HL-60 (cell line): Measurements from ENCODE around the gene ACADS.
A peak's percentile ranks its signal among the peaks of the same experiment; 100 is the strongest.
"Not testable (repeated sequence)": the region's sequence is repeated elsewhere in the genome, so short reads cannot be mapped to it uniquely, and the experiment has no call there.

Source experiments
- DNase-seq, 2 experiments: peaks; one replicate each; pipeline ENCODE4 v3.0.0-alpha.2; 2010 to 2020; ENCODE audit warnings: low read depth in 1 of 2, low spot score in 1 of 2
- H3K27ac ChIP-seq: fragments of 250-450 bp; sonication (Bioruptor Pico); replicated peaks from 2 replicates; pipeline ENCODE4 v1.5.1; 2020; ENCODE audit warnings: mild to moderate bottlenecking, moderate library complexity
- H3K27me3 ChIP-seq: fragments of 250-450 bp; sonication (Bioruptor Pico); 2 replicates; pipeline ENCODE4 v1.5.1; 2021; ENCODE audit warnings: mild to moderate bottlenecking, moderate library complexity; ENCODE audit not compliant: insufficient read depth, poor library complexity, severe bottlenecking
- H3K4me3 ChIP-seq: replicated peaks from 2 replicates; pipeline ENCODE4 v1.5.1; 2011; ENCODE audit warnings: mild to moderate bottlenecking, control low read depth, low read length; ENCODE audit not compliant: insufficient read depth
- GABPA ChIP-seq: IDR thresholded peaks from 2 replicates; pipeline ENCODE4 v1.6.1; 2012; ENCODE audit warnings: low read depth
- POLR2AphosphoS5 ChIP-seq: IDR thresholded peaks from 2 replicates; pipeline ENCODE4 v1.6.1; 2012; ENCODE audit warnings: low read depth
- SPI1 ChIP-seq: IDR thresholded peaks from 2 replicates; pipeline ENCODE4 v1.6.1; 2012; ENCODE audit warnings: low read depth, mild to moderate bottlenecking, borderline replicate concordance
- TF ChIP-seq, protein P1 (sequence below): IDR thresholded peaks from 2 replicates; pipeline ENCODE4 v1.6.1; 2012; ENCODE audit warnings: low read depth; ENCODE audit not compliant: insufficient replicate concordance
- TF ChIP-seq, protein P2 (sequence below): IDR thresholded peaks from one replicate; pipeline ENCODE4 v1.5.1; 2011; ENCODE audit warnings: low read length, control low read depth, inconsistent platforms; ENCODE audit not compliant: insufficient read depth

Gene ACADS

DNA sequence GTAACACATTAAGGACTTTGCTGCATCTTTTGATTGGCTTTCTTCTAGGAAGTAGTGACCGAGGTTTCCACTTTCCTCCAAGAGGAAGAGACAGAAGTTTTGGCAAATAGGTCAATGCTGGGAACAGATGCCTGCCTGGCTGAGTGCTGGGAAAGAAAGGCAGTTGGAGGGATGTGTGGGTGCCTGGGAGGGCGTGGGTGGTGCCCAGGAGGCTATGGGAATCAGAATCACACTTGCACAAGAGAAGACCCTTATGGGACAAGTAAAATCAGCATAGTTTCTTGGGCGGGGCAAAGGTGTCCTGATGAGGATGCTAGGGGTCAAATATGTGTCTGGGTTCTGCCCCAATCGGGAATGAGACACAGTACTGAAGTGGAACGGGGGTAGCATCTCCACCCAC, 906 bp upstream of the ACADS start:
- DNase-seq: no peak
- TF ChIP-seq GABPA: no peak
- no peak for TF ChIP-seq SPI1
- H3K4me3 ChIP-seq: no peak overlapping the region
- no peaks in the 10 kb centered on the region for H3K27me3 ChIP-seq
- no peak overlapping the region for H3K27ac ChIP-seq

DNA sequence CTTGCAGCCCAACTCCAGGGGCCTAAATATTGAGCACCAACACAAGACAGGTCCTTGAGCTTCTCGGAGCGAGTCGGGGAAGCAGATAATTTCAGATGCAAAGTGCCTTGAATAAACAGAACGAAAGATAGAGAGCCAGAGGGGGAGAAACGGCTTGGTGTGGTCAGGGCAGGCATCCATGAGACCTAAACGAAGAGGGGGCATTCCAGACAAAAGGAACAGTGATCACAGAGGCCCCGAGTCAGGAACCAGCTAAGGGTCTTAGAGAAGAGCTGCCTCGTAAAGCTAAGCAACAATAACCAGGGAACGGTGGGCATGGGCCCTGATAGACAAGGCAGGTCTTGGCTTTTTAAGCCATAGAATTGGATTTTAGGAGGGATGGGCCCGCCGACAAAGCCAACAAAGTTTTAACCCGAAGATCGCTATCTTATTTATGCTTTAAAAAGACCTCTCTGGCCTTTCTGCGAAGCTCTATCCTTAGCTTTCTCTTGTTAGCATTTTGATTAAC, 421 bp upstream of the ACADS start:
- no peak overlapping the region for H3K27ac ChIP-seq
- TF ChIP-seq, protein P1, sequence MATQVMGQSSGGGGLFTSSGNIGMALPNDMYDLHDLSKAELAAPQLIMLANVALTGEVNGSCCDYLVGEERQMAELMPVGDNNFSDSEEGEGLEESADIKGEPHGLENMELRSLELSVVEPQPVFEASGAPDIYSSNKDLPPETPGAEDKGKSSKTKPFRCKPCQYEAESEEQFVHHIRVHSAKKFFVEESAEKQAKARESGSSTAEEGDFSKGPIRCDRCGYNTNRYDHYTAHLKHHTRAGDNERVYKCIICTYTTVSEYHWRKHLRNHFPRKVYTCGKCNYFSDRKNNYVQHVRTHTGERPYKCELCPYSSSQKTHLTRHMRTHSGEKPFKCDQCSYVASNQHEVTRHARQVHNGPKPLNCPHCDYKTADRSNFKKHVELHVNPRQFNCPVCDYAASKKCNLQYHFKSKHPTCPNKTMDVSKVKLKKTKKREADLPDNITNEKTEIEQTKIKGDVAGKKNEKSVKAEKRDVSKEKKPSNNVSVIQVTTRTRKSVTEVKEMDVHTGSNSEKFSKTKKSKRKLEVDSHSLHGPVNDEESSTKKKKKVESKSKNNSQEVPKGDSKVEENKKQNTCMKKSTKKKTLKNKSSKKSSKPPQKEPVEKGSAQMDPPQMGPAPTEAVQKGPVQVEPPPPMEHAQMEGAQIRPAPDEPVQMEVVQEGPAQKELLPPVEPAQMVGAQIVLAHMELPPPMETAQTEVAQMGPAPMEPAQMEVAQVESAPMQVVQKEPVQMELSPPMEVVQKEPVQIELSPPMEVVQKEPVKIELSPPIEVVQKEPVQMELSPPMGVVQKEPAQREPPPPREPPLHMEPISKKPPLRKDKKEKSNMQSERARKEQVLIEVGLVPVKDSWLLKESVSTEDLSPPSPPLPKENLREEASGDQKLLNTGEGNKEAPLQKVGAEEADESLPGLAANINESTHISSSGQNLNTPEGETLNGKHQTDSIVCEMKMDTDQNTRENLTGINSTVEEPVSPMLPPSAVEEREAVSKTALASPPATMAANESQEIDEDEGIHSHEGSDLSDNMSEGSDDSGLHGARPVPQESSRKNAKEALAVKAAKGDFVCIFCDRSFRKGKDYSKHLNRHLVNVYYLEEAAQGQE: no peak
- TF ChIP-seq, protein P2, sequence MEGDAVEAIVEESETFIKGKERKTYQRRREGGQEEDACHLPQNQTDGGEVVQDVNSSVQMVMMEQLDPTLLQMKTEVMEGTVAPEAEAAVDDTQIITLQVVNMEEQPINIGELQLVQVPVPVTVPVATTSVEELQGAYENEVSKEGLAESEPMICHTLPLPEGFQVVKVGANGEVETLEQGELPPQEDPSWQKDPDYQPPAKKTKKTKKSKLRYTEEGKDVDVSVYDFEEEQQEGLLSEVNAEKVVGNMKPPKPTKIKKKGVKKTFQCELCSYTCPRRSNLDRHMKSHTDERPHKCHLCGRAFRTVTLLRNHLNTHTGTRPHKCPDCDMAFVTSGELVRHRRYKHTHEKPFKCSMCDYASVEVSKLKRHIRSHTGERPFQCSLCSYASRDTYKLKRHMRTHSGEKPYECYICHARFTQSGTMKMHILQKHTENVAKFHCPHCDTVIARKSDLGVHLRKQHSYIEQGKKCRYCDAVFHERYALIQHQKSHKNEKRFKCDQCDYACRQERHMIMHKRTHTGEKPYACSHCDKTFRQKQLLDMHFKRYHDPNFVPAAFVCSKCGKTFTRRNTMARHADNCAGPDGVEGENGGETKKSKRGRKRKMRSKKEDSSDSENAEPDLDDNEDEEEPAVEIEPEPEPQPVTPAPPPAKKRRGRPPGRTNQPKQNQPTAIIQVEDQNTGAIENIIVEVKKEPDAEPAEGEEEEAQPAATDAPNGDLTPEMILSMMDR: no peak
- TF ChIP-seq SPI1 (no peak), POLR2AphosphoS5 (no peak), GABPA (no peak)
- H3K4me3 ChIP-seq: peak overlapping the region; percentile 62

DNA sequence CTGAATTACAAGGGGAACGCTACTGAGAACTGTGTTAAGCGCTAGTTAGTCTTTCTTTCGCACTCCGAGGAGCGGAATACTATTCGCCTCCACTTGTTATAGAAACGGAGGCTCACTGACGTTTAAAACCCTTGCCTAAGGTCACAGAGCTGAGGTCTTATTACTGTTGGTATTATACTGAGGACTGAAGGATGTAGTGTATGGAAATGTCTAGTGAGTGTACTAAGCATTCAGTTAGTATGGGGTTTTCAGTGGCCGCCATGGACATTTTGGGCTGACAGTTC, 826 bp downstream of the ACADS start:
- H3K27ac ChIP-seq: no peak overlapping the region
- TF ChIP-seq, protein P2: no peak
- TF ChIP-seq POLR2AphosphoS5 (no peak), GABPA (no peak), SPI1 (no peak)
- TF ChIP-seq, protein P1: no peak

More for the DNA sequence above, 421 bp upstream of the ACADS start:
- no peak for DNase-seq
- H3K27me3 ChIP-seq: no peaks in the 10 kb centered on the region

DNA sequence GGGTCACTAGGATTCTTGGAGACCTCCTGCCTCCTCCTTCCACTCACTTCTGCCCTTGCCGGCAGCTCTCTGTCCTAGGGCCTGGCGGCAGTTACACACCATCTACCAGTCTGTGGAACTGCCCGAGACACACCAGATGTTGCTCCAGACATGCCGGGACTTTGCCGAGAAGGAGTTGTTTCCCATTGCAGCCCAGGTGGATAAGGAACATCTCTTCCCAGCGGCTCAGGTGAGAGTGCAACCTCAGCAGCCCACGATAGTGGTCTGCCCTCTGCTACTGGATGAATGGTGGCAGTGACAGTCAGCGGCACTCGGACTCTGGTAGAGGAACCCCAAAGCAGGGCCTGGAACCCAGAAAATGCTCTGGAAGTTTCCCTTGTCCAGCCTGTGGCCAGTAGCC, 1.3 kb downstream of the ACADS start:
- no peak for DNase-seq
- H3K27me3 ChIP-seq: no peaks in the 10 kb centered on the region
- TF ChIP-seq POLR2AphosphoS5 (no peak), SPI1 (no peak), GABPA (no peak)
- TF ChIP-seq, protein P1: no peak
- TF ChIP-seq, protein P2: no peak
- H3K27ac ChIP-seq: no peak overlapping the region
- no peak overlapping the region for H3K4me3 ChIP-seq

More for the DNA sequence above, 826 bp downstream of the ACADS start:
- DNase-seq: no peak
- Histone ChIP-seq H3K4me3 (no peak overlapping the region), H3K27me3 (no peaks in the 10 kb centered on the region)

DNA sequence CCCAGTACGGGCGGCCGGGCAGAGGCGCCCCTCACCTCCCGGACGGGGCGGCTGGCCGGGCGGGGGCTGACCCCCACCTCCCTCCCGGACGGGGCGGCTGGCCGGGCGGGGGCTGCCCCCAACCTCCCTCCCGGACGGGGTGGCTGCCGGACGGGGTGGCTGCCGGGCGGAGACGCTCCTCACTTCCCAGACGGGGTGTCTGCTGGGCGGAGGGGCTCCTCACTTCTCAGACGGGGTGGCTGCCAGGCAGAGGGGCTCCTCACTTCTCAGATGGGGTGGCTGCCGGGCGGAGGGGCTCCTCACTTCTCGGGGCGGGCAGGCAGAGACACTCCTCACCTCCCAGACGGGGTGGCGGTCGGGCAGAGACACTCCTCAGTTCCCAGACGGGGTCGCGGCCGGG, 6.6 kb downstream of the ACADS start:
- H3K4me3 ChIP-seq, H3K27me3 ChIP-seq, H3K27ac ChIP-seq, DNase-seq: not testable (repeated sequence)
